B cell (primary cell): ENCODE data around the gene ADAMTS2.

Experiments
- EZH2 ChIP-seq: IDR thresholded peaks from 2 replicates; pipeline ENCODE4 v1.6.1; 2012; ENCODE audit warnings: borderline replicate concordance, low read depth, mild to moderate bottlenecking, moderate library complexity, low read length; ENCODE audit not compliant: insufficient read depth, poor library complexity, severe bottlenecking
- TF ChIP-seq, protein P1 (sequence below): fragments of 200-600 bp; IDR thresholded peaks from one replicate; pipeline ENCODE4 v1.8.0; 2022; ENCODE audit warnings: antibody characterized with exemption, mild to moderate bottlenecking

DNA sequence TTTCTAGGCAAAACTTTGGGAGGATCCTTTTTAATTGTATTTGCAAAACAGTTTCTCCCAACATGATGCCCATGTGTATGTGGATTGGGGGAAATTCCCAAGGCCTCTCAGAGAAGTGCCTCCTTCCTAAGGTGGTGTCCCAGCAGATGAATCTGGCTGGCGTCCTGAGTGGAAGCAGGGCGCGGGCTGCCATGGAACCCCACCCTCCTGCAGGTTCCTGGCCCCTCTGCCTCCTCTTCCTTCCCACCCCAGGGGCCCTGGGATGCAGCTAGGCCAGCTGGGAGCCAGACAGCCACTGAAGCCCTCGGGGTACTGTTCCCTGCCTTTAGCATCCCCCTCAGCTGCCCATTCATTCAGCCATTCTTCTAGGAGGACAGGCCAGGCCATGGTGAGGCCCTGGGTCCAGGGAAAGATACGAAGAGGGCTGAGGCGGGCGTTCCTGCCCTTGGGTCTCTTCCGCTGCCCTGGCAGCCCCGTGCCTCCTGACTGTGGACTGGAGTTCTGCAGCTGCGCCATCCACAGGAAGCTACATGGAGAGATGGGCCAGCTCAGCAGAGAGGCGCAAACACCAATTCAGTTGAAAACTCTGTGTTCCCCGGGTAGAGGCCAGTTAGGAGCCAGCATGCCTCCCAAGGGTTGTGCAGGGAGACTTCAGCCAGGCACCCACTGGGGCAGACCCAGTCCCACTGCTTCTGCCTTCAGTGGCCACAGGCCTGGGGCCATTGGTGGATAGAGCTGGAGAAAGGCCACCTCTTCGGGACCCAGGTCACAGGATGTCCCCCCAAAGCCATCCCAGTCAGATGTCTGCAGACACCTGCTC is 36.5 kb downstream of the ADAMTS2 start:
- TF ChIP-seq, protein P1, sequence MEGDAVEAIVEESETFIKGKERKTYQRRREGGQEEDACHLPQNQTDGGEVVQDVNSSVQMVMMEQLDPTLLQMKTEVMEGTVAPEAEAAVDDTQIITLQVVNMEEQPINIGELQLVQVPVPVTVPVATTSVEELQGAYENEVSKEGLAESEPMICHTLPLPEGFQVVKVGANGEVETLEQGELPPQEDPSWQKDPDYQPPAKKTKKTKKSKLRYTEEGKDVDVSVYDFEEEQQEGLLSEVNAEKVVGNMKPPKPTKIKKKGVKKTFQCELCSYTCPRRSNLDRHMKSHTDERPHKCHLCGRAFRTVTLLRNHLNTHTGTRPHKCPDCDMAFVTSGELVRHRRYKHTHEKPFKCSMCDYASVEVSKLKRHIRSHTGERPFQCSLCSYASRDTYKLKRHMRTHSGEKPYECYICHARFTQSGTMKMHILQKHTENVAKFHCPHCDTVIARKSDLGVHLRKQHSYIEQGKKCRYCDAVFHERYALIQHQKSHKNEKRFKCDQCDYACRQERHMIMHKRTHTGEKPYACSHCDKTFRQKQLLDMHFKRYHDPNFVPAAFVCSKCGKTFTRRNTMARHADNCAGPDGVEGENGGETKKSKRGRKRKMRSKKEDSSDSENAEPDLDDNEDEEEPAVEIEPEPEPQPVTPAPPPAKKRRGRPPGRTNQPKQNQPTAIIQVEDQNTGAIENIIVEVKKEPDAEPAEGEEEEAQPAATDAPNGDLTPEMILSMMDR = no peak
- no peak for TF ChIP-seq EZH2
